ENCODE data around the gene KIF3C. TPM values are rescaled to one million over a fixed set of nuclear protein-coding genes. Genes with fewer than 3 reads are reported as not detected.

The KIF3C gene
- total RNA-seq, 1 experiment from 2014 or later = 11.1 TPM

DNA sequence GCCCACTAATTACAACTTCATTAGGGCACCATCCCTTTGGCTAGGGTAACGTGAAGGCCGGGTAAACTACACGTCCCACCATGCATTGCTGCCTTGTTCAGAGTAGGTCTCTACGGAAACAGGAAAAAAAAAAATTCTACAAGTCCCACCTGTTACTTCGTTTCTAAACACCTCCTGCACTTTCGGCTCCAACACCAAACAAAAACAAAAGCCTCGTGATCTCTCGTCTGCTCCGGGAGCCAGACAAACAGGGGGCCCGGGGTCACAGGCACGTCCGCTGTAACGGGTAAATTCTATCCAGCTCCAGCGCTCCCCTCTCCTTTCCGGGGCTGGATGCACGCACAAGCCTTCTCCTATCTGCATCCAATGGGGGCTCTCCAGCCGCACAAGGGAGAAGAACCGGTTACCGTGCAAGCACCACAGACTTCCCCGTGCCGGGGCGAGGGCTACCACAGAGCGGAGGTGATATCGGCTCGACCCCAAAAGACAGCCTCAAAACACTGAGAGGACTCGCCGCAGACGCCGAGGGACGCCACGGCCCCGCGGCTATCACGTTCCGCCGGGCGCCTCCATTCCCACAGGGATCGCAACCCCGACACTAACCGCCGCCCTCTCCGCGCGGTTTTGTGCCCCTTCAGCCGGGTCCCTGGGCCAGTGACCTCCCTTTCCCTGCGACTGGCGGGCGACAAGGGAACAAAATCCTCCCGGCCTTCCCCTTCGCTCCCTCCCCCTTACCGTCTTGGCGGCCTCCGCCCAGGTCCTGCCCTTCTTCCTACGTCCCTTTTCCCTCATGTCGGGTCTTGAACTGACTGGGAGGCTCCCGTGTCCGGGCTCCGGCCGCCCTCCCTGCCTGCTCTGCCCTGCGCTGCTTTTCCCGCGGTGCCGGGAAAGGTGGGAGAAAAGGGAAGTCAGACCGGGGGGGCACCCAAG lies 104.6 kb downstream of the KIF3C start:
- peak; percentile 66 for DNase-seq (ENCODE audit: low read depth)

Other genes with a start within 250 kb of the KIF3C start
- 4.7 and 8.0 TPM in 2 replicates for gene ASXL2, start 104.0 kb downstream of the KIF3C start, total RNA-seq (2014; rRNA removed; shearing (Covaris generic))
- gene RAB10, start 51.6 kb upstream of the KIF3C start, total RNA-seq (2014; rRNA removed; shearing (Covaris generic)) = 71.0 and 115 TPM in 2 replicates
- 0.20 TPM in 1 of 2 replicates, not detected in the other for gene GAREM2, start 190.6 kb upstream of the KIF3C start, total RNA-seq (2014; rRNA removed; shearing (Covaris generic))

Measured in M059J (cell line).